ENCODE results near the gene OR5H2. TPM values are rescaled to one million over a fixed set of nuclear protein-coding genes. Genes with fewer than 3 reads are reported as not detected.

OR5H2 gene
- total and polyA plus RNA-seq, 4 donors = not detected

- H3K27me3 ChIP-seq (ENCODE audit: control insufficient read depth, insufficient read depth, low read length) = no peaks in the 10 kb centered on the region
- H3K36me3 ChIP-seq (ENCODE audit: control insufficient read depth, insufficient read depth, low read length) = no peaks in the 10 kb centered on the region
- peaks cover 5% of the 10 kb centered on the region for H3K9me3 ChIP-seq (ENCODE audit: control insufficient read depth, insufficient read depth, low read length)
- H3K27ac ChIP-seq (ENCODE audit: low read depth, low read length) = no peak overlapping the region
- 90% methylated on average over 3 of the region's 3 CpGs for WGBS (ENCODE audit: insufficient coverage)
- H3K4me1 ChIP-seq (ENCODE audit: control insufficient read depth, insufficient read depth, low read length) = no peaks in the 10 kb centered on the region
- H3K4me3 ChIP-seq (ENCODE audit: low read depth, low read length) = no peak overlapping the region
- DNase-seq (ENCODE audit: low read depth in 4 of 6, low spot score in 6 of 6) = no peak
Observed at GRCh38 chr3:98269846-98270245, 12.5 kb upstream of the OR5H2 start.

- no peak overlapping the region for H3K27ac ChIP-seq (ENCODE audit: low read depth, low read length)
- H3K27me3 ChIP-seq (ENCODE audit: control insufficient read depth, insufficient read depth, low read length) = no peaks in the 10 kb centered on the region
- WGBS (ENCODE audit: insufficient coverage) = 100% methylated on average over 1 of the region's 3 CpGs
- no peaks in the 10 kb centered on the region for H3K36me3 ChIP-seq (ENCODE audit: control insufficient read depth, insufficient read depth, low read length)
- DNase-seq (ENCODE audit: low read depth in 4 of 6, low spot score in 6 of 6) = no peak
- H3K9me3 ChIP-seq (ENCODE audit: control insufficient read depth, insufficient read depth, low read length) = peaks cover 5% of the 10 kb centered on the region
- no peaks in the 10 kb centered on the region for H3K4me1 ChIP-seq (ENCODE audit: control insufficient read depth, insufficient read depth, low read length)
- H3K4me3 ChIP-seq (ENCODE audit: low read depth, low read length) = no peak overlapping the region
Observed at GRCh38 chr3:98272126-98272525, 10.2 kb upstream of the OR5H2 start.

- DNase-seq (ENCODE audit: low read depth in 4 of 6, low spot score in 6 of 6) = no peak
- H3K9me3 ChIP-seq (ENCODE audit: control insufficient read depth, insufficient read depth, low read length) = peaks cover 5% of the 10 kb centered on the region
- no peak overlapping the region for H3K27ac ChIP-seq (ENCODE audit: low read depth, low read length)
- no peaks in the 10 kb centered on the region for H3K27me3 ChIP-seq (ENCODE audit: control insufficient read depth, insufficient read depth, low read length)
- no peaks in the 10 kb centered on the region for H3K36me3 ChIP-seq (ENCODE audit: control insufficient read depth, insufficient read depth, low read length)
- no peaks in the 10 kb centered on the region for H3K4me1 ChIP-seq (ENCODE audit: control insufficient read depth, insufficient read depth, low read length)
- H3K4me3 ChIP-seq (ENCODE audit: low read depth, low read length) = no peak overlapping the region
- 90% methylated on average over 3 of the region's 3 CpGs for WGBS (ENCODE audit: insufficient coverage)
Observed at GRCh38 chr3:98274914-98275313, 7.4 kb upstream of the OR5H2 start.

- no peaks in the 10 kb centered on the region for H3K4me1 ChIP-seq (ENCODE audit: control insufficient read depth, insufficient read depth, low read length)
- no CpG with 5 or more reads among the region's 1 CpG for WGBS (ENCODE audit: insufficient coverage)
- no peak for DNase-seq (ENCODE audit: low read depth in 4 of 6, low spot score in 6 of 6)
- no peaks in the 10 kb centered on the region for H3K27me3 ChIP-seq (ENCODE audit: control insufficient read depth, insufficient read depth, low read length)
- no peak overlapping the region for H3K4me3 ChIP-seq (ENCODE audit: low read depth, low read length)
- no peaks in the 10 kb centered on the region for H3K9me3 ChIP-seq (ENCODE audit: control insufficient read depth, insufficient read depth, low read length)
- H3K36me3 ChIP-seq (ENCODE audit: control insufficient read depth, insufficient read depth, low read length) = no peaks in the 10 kb centered on the region
- H3K27ac ChIP-seq (ENCODE audit: low read depth, low read length) = no peak overlapping the region
Observed at GRCh38 chr3:98290916-98291315, 8.6 kb downstream of the OR5H2 start.

- Histone ChIP-seq H3K36me3 (ENCODE audit: control insufficient read depth, insufficient read depth, low read length) (no peaks in the 10 kb centered on the region), H3K27me3 (ENCODE audit: control insufficient read depth, insufficient read depth, low read length) (no peaks in the 10 kb centered on the region), H3K27ac (ENCODE audit: low read depth, low read length) (no peak overlapping the region), H3K4me3 (ENCODE audit: low read depth, low read length) (no peak overlapping the region), H3K9me3 (ENCODE audit: control insufficient read depth, insufficient read depth, low read length) (no peaks in the 10 kb centered on the region), H3K4me1 (ENCODE audit: control insufficient read depth, insufficient read depth, low read length) (no peaks in the 10 kb centered on the region)
- DNase-seq (ENCODE audit: low read depth in 4 of 6, low spot score in 6 of 6) = no peak
- 89% methylated on average over 10 of the region's 10 CpGs for WGBS (ENCODE audit: insufficient coverage)
Observed at GRCh38 chr3:98291332-98291957, 9.1 kb downstream of the OR5H2 start.

GRCh38 chr3:98322101-98322500, 39.8 kb downstream of the OR5H2 start:
- Histone ChIP-seq H3K4me3 (ENCODE audit: low read depth, low read length) (no peak overlapping the region), H3K4me1 (ENCODE audit: control insufficient read depth, insufficient read depth, low read length) (no peaks in the 10 kb centered on the region), H3K36me3 (ENCODE audit: control insufficient read depth, insufficient read depth, low read length) (no peaks in the 10 kb centered on the region), H3K27me3 (ENCODE audit: control insufficient read depth, insufficient read depth, low read length) (no peaks in the 10 kb centered on the region), H3K9me3 (ENCODE audit: control insufficient read depth, insufficient read depth, low read length) (no peaks in the 10 kb centered on the region), H3K27ac (ENCODE audit: low read depth, low read length) (no peak overlapping the region)
- 100% methylated on average over 1 of the region's 2 CpGs for whole genome bisulfite sequencing (ENCODE audit: insufficient coverage)
- no peak for DNase-seq (ENCODE audit: low read depth in 4 of 6, low spot score in 6 of 6)

GRCh38 chr3:98322686-98323085, 40.4 kb downstream of the OR5H2 start:
- H3K27me3 ChIP-seq (ENCODE audit: control insufficient read depth, insufficient read depth, low read length) = no peaks in the 10 kb centered on the region
- 64% methylated on average over 1 of the region's 2 CpGs for WGBS (ENCODE audit: insufficient coverage)
- H3K4me3 ChIP-seq (ENCODE audit: low read depth, low read length) = no peak overlapping the region
- no peaks in the 10 kb centered on the region for H3K36me3 ChIP-seq (ENCODE audit: control insufficient read depth, insufficient read depth, low read length)
- H3K27ac ChIP-seq (ENCODE audit: low read depth, low read length) = no peak overlapping the region
- DNase-seq (ENCODE audit: low read depth in 4 of 6, low spot score in 6 of 6) = no peak
- no peaks in the 10 kb centered on the region for H3K9me3 ChIP-seq (ENCODE audit: control insufficient read depth, insufficient read depth, low read length)
- H3K4me1 ChIP-seq (ENCODE audit: control insufficient read depth, insufficient read depth, low read length) = no peaks in the 10 kb centered on the region

- H3K27ac ChIP-seq (ENCODE audit: low read depth, low read length) = no peak overlapping the region
- H3K36me3 ChIP-seq (ENCODE audit: control insufficient read depth, insufficient read depth, low read length) = no peaks in the 10 kb centered on the region
- no peaks in the 10 kb centered on the region for H3K4me1 ChIP-seq (ENCODE audit: control insufficient read depth, insufficient read depth, low read length)
- H3K4me3 ChIP-seq (ENCODE audit: low read depth, low read length) = no peak overlapping the region
- no peaks in the 10 kb centered on the region for H3K27me3 ChIP-seq (ENCODE audit: control insufficient read depth, insufficient read depth, low read length)
- no peaks in the 10 kb centered on the region for H3K9me3 ChIP-seq (ENCODE audit: control insufficient read depth, insufficient read depth, low read length)
- no peak for DNase-seq (ENCODE audit: low read depth in 4 of 6, low spot score in 6 of 6)
Observed at GRCh38 chr3:98323425-98323824, 41.1 kb downstream of the OR5H2 start.

- Histone ChIP-seq H3K27ac (ENCODE audit: low read depth, low read length) (no peak overlapping the region), H3K9me3 (ENCODE audit: control insufficient read depth, insufficient read depth, low read length) (no peaks in the 10 kb centered on the region), H3K27me3 (ENCODE audit: control insufficient read depth, insufficient read depth, low read length) (no peaks in the 10 kb centered on the region), H3K4me3 (ENCODE audit: low read depth, low read length) (no peak overlapping the region), H3K36me3 (ENCODE audit: control insufficient read depth, insufficient read depth, low read length) (no peaks in the 10 kb centered on the region), H3K4me1 (ENCODE audit: control insufficient read depth, insufficient read depth, low read length) (peaks cover 4% of the 10 kb centered on the region)
- WGBS (ENCODE audit: insufficient coverage) = 82% methylated on average over 11 of the region's 12 CpGs
- DNase-seq (ENCODE audit: low read depth in 4 of 6, low spot score in 6 of 6) = no peak
Observed at GRCh38 chr3:98325055-98325454, 42.8 kb downstream of the OR5H2 start.

- Histone ChIP-seq H3K27ac (ENCODE audit: low read depth, low read length) (no peak overlapping the region), H3K4me3 (ENCODE audit: low read depth, low read length) (no peak overlapping the region), H3K4me1 (ENCODE audit: control insufficient read depth, insufficient read depth, low read length) (peaks cover 4% of the 10 kb centered on the region), H3K27me3 (ENCODE audit: control insufficient read depth, insufficient read depth, low read length) (no peaks in the 10 kb centered on the region), H3K36me3 (ENCODE audit: control insufficient read depth, insufficient read depth, low read length) (no peaks in the 10 kb centered on the region), H3K9me3 (ENCODE audit: control insufficient read depth, insufficient read depth, low read length) (no peaks in the 10 kb centered on the region)
- DNase-seq (ENCODE audit: low read depth in 4 of 6, low spot score in 6 of 6) = peak in 1 of 6 donors; percentile 20
- 50% methylated on average over 1 of the region's 2 CpGs for WGBS (ENCODE audit: insufficient coverage)
Observed at GRCh38 chr3:98326105-98326893, 44.0 kb downstream of the OR5H2 start.
